SU-DHL-6 (cell line): Measurements from ENCODE around the gene UFC1.
"Not testable (repeated sequence)": the region's sequence is repeated elsewhere in the genome, so short reads cannot be mapped to it uniquely, and the experiment has no call there.

Source experiments
- CTCF ChIP-seq: fragments of 200-600 bp; sonication (generic); IDR thresholded peaks from one replicate; pipeline ENCODE4 v1.5.1; 2017; ENCODE audit warnings: antibody characterized with exemption, mild to moderate bottlenecking, low read length, moderate library complexity; ENCODE audit not compliant: insufficient read depth, poor library complexity, severe bottlenecking
- EZH2phosphoT487 ChIP-seq: fragments of 200-600 bp; sonication (generic), shearing (Covaris generic); conservative IDR thresholded peaks from 2 replicates; pipeline ENCODE4 v1.6.1; 2018; ENCODE audit warnings: mild to moderate bottlenecking, antibody characterized with exemption, low read length, moderate library complexity, mixed read lengths

GRCh38 chr1:161115961-161116360 is 37.8 kb upstream of the UFC1 start:
- TF ChIP-seq CTCF, EZH2phosphoT487: not testable (repeated sequence)
